Gastrocnemius medialis (tissue), 4 donors: ENCODE data around the gene KCTD3.

Source experiments
- CTCF ChIP-seq, 5 experiments: fragments of 450-650 bp in 3 of 5; fragments of 200-600 bp in 2 of 5; sonication (generic) in 2 of 5; IDR thresholded peaks in 4 of 5; conservative IDR thresholded peaks in 1 of 5; 1 replicate in 4 of 5; 2 replicates in 1 of 5; pipeline ENCODE4 v1.5.1; 2016 to 2019; ENCODE audit warnings: antibody characterized with exemption in 5 of 5, mild to moderate bottlenecking in 3 of 5, moderate library complexity in 3 of 5
- POLR2A ChIP-seq, 2 donors: fragments of 450-650 bp; IDR thresholded peaks; one replicate each; pipeline ENCODE4 v1.6.1; 2017; ENCODE audit warnings: antibody characterized with exemption in 2 of 2, mild to moderate bottlenecking in 2 of 2, moderate library complexity in 2 of 2

GRCh38 chr1:215635827-215636226 is 68.7 kb downstream of the KCTD3 start:
- TF ChIP-seq CTCF (IDR thresholded peaks at IDR 0.05 in 4 of 5, conservative IDR thresholded peaks at IDR 0.05 in 1 of 5) (no peak), POLR2A (IDR thresholded peaks at IDR 0.05) (no peak)
